ENCODE results near the gene VTI1A.

VTI1A gene

GRCh38 chr10:112679392-112679791, 232.4 kb downstream of the VTI1A start:
- DNase-seq (ENCODE audit: low read depth), result no peak

GRCh38 chr10:112680586-112680985, 233.6 kb downstream of the VTI1A start:
- DNase-seq (ENCODE audit: low read depth), result no peak

- peak; percentile 81 for DNase-seq (ENCODE audit: low read depth)
Measured at GRCh38 chr10:112687647-112688046, 240.6 kb downstream of the VTI1A start.

- DNase-seq (ENCODE audit: low read depth), result no peak
Measured at GRCh38 chr10:112689327-112690072, 242.5 kb downstream of the VTI1A start.

- no peak for DNase-seq (ENCODE audit: low read depth)
Measured at GRCh38 chr10:112695539-112695938, 248.5 kb downstream of the VTI1A start.

- DNase-seq (ENCODE audit: low read depth), result no peak
Measured at GRCh38 chr10:112696592-112696991, 249.6 kb downstream of the VTI1A start.

GRCh38 chr10:112698133-112698817, 251.3 kb downstream of the VTI1A start:
- DNase-seq (ENCODE audit: low read depth), result no peak

GRCh38 chr10:112698818-112699164, 251.8 kb downstream of the VTI1A start:
- no peak for DNase-seq (ENCODE audit: low read depth)

GRCh38 chr10:112700215-112700671, 253.2 kb downstream of the VTI1A start:
- no peak for DNase-seq (ENCODE audit: low read depth)

- DNase-seq (ENCODE audit: low read depth), result no peak
Measured at GRCh38 chr10:112701211-112701877, 254.3 kb downstream of the VTI1A start.

- no peak for DNase-seq (ENCODE audit: low read depth)
Measured at GRCh38 chr10:112701878-112702255, 254.9 kb downstream of the VTI1A start.

- DNase-seq (ENCODE audit: low read depth), result no peak
Measured at GRCh38 chr10:112706577-112706976, 259.6 kb downstream of the VTI1A start.

GRCh38 chr10:112708461-112708860, 261.4 kb downstream of the VTI1A start:
- peak; percentile 11 for DNase-seq (ENCODE audit: low read depth)

GRCh38 chr10:112710528-112710927, 263.5 kb downstream of the VTI1A start:
- no peak for DNase-seq (ENCODE audit: low read depth)

GRCh38 chr10:112711366-112711765, 264.4 kb downstream of the VTI1A start:
- no peak for DNase-seq (ENCODE audit: low read depth)

- DNase-seq (ENCODE audit: low read depth), result no peak
Measured at GRCh38 chr10:112712536-112712935, 265.5 kb downstream of the VTI1A start.

GRCh38 chr10:112713411-112713810, 266.4 kb downstream of the VTI1A start:
- DNase-seq (ENCODE audit: low read depth), result peak; percentile 12

- DNase-seq (ENCODE audit: low read depth), result no peak
Measured at GRCh38 chr10:112715581-112715980, 268.6 kb downstream of the VTI1A start.

GRCh38 chr10:112716076-112716475, 269.1 kb downstream of the VTI1A start:
- no peak for DNase-seq (ENCODE audit: low read depth)

- DNase-seq (ENCODE audit: low read depth), result peak; percentile 61
Measured at GRCh38 chr10:112716924-112717413, 270.0 kb downstream of the VTI1A start.

- DNase-seq (ENCODE audit: low read depth), result no peak
Measured at GRCh38 chr10:112720178-112720577, 273.2 kb downstream of the VTI1A start.

- DNase-seq (ENCODE audit: low read depth), result peak; percentile 53
Measured at GRCh38 chr10:112721080-112721698, 274.2 kb downstream of the VTI1A start.

Data from amniotic epithelial cell (primary cell).